Activated CD8-positive, alpha-beta T cell treated with anti-CD3 and anti-CD28 coated beads, Interleukin-2, amount 10 ng/mL, durations not matched to agents 7 days and 5 days (primary cell): Measurements from ENCODE around the gene SMIM44. TPM values are rescaled to one million over a fixed set of nuclear protein-coding genes. Genes with fewer than 3 reads are reported as not detected.
A peak's percentile ranks its signal among the peaks of the same experiment; 100 is the strongest.

Source experiments
- ATAC-seq: fragments of 150-1000 bp; cut with Tn5 transposase; one replicate; pipeline ENCODE4 v1.10.0; 2021; ENCODE audit warnings: moderate library complexity
- CTCF ChIA-PET: fragments of 350-600 bp; sonication (Branson Sonifier 250); formaldehyde crosslinking; loops from one replicate; lab custom pipeline; 2021; ENCODE audit warnings: antibody characterized with exemption; lab: Charles Lee
- POLR2A ChIA-PET: fragments of 350-600 bp; sonication (Branson Sonifier 250); formaldehyde crosslinking; loops from one replicate; lab custom pipeline; 2021; ENCODE audit warnings: antibody characterized with exemption; lab: Charles Lee
- DNase-seq: peaks from one replicate; pipeline ENCODE4 v3.0.0-alpha.2; 2020
- H3K27ac Mint-ChIP-seq: one replicate; pipeline ENCODE4 v1.8.0; 2021; ENCODE audit warnings: mild to moderate bottlenecking, mixed read lengths
- H3K27me3 Mint-ChIP-seq: one replicate; pipeline ENCODE4 v1.8.0; 2021; ENCODE audit warnings: low read depth, mixed read lengths
- H3K36me3 Mint-ChIP-seq: one replicate; pipeline ENCODE4 v1.8.0; 2021; ENCODE audit warnings: low read depth, mixed read lengths
- H3K4me1 Mint-ChIP-seq: one replicate; pipeline ENCODE4 v1.8.0; 2021; ENCODE audit warnings: low read depth, mixed read lengths
- H3K4me3 Mint-ChIP-seq: one replicate; pipeline ENCODE4 v1.8.0; 2021; ENCODE audit warnings: mild to moderate bottlenecking, mixed read lengths
- H3K9me3 Mint-ChIP-seq: one replicate; pipeline ENCODE4 v1.8.0; 2022; ENCODE audit warnings: mixed read lengths; ENCODE audit not compliant: insufficient read depth
- total RNA-seq, 2 experiments: library from RNA; stranded (reverse); gene quantifications; one replicate each; pipeline ENCODE4 v1.2.3, GENCODE V29; 2021

The SMIM44 gene
- total RNA-seq, 2 experiments from 2014 or later, result not detected

GRCh38 chr19:3496392-3497273 lies 13.4 kb upstream of the SMIM44 start:
- CTCF ChIA-PET, result interaction anchor here (10.1 kb wide), 1 partner anchor 11 kb away, joined by 62 read pairs; the partner anchor contains the start of gene SMIM44
- Mint-ChIP-seq H3K27ac (peak overlapping the region; percentile 21), H3K27me3 (no peaks in the 10 kb centered on the region), H3K9me3 (no peaks in the 10 kb centered on the region), H3K36me3 (peaks cover 39% of the 10 kb centered on the region), H3K4me3 (no peak overlapping the region), H3K4me1 (peaks cover 32% of the 10 kb centered on the region)
- DNase-seq (no peak), ATAC-seq (no peak)
- POLR2A ChIA-PET, result no interaction called here

GRCh38 chr19:3494559-3494958 lies 11.3 kb upstream of the SMIM44 start:
- POLR2A ChIA-PET, result interaction anchor here (0.8 to 1.0 kb wide), 2 partner anchors 9 to 15 kb away, joined by 3 to 5 read pairs; no protein-coding TSS in a partner anchor
- H3K4me3 Mint-ChIP-seq, result no peak overlapping the region
- CTCF ChIA-PET, result interaction anchor here (0.6 to 2.0 kb wide), 2 partner anchors 9 to 215 kb away, joined by 3 to 9 read pairs; no protein-coding TSS in a partner anchor

GRCh38 chr19:3494051-3494450 lies 10.8 kb upstream of the SMIM44 start:
- POLR2A ChIA-PET, result interaction anchor here (1.0 kb wide), 1 partner anchor 15 kb away, joined by 5 read pairs; no protein-coding TSS in a partner anchor
- Mint-ChIP-seq H3K4me3 (no peak overlapping the region), H3K4me1 (peaks cover 17% of the 10 kb centered on the region), H3K9me3 (no peaks in the 10 kb centered on the region), H3K36me3 (peaks cover 36% of the 10 kb centered on the region), H3K27ac (no peak overlapping the region), H3K27me3 (no peaks in the 10 kb centered on the region)
- ATAC-seq, result peak; percentile 59
- CTCF ChIA-PET, result interaction anchor here (2.0 kb wide), 1 partner anchor 9 kb away, joined by 9 read pairs; no protein-coding TSS in a partner anchor
- DNase-seq, result peak; percentile 45

More at GRCh38 chr19:3494559-3494958, 11.3 kb upstream of the SMIM44 start:
- Mint-ChIP-seq H3K27ac (no peak overlapping the region), H3K4me1 (peaks cover 20% of the 10 kb centered on the region), H3K27me3 (no peaks in the 10 kb centered on the region), H3K36me3 (peaks cover 36% of the 10 kb centered on the region), H3K9me3 (no peaks in the 10 kb centered on the region)
- DNase-seq (peak; percentile 43), ATAC-seq (peak; percentile 38)

GRCh38 chr19:3493651-3494050 lies 10.4 kb upstream of the SMIM44 start:
- Mint-ChIP-seq H3K4me3 (no peak overlapping the region), H3K9me3 (no peaks in the 10 kb centered on the region), H3K27me3 (no peaks in the 10 kb centered on the region), H3K36me3 (peaks cover 36% of the 10 kb centered on the region), H3K4me1 (peaks cover 15% of the 10 kb centered on the region), H3K27ac (no peak overlapping the region)
- DNase-seq, result no peak
- POLR2A ChIA-PET, result no interaction called here
- CTCF ChIA-PET, result interaction anchor here (2.0 kb wide), 1 partner anchor 8 kb away, joined by 9 read pairs; no protein-coding TSS in a partner anchor
- ATAC-seq, result no peak

- Mint-ChIP-seq H3K9me3 (no peaks in the 10 kb centered on the region), H3K27ac (no peak overlapping the region), H3K27me3 (no peaks in the 10 kb centered on the region), H3K4me3 (no peak overlapping the region), H3K4me1 (peaks cover 13% of the 10 kb centered on the region), H3K36me3 (peaks cover 34% of the 10 kb centered on the region)
- POLR2A ChIA-PET, result no interaction called here
- DNase-seq, result no peak
- CTCF ChIA-PET, result no interaction called here
- ATAC-seq, result no peak
These were observed 9.7 kb upstream of the SMIM44 start for GRCh38 chr19:3492919-3493318.

- Mint-ChIP-seq H3K4me3 (no peak overlapping the region), H3K9me3 (no peaks in the 10 kb centered on the region), H3K27ac (no peak overlapping the region), H3K4me1 (peaks cover 12% of the 10 kb centered on the region), H3K36me3 (peaks cover 32% of the 10 kb centered on the region), H3K27me3 (no peaks in the 10 kb centered on the region)
- ChIA-PET POLR2A (no interaction called here), CTCF (no interaction called here)
- DNase-seq (no peak), ATAC-seq (no peak)
These were observed 9.0 kb upstream of the SMIM44 start for GRCh38 chr19:3492131-3492839.

GRCh38 chr19:3491396-3492119 lies 8.3 kb upstream of the SMIM44 start:
- ATAC-seq (no peak), DNase-seq (no peak)
- Mint-ChIP-seq H3K27me3 (no peaks in the 10 kb centered on the region), H3K4me3 (no peak overlapping the region), H3K36me3 (peaks cover 31% of the 10 kb centered on the region), H3K27ac (no peak overlapping the region), H3K9me3 (no peaks in the 10 kb centered on the region), H3K4me1 (peaks cover 12% of the 10 kb centered on the region)
- ChIA-PET CTCF (no interaction called here), POLR2A (no interaction called here)

GRCh38 chr19:3482507-3483225 lies 575 bp downstream of the SMIM44 start:
- no peak for DNase-seq
- Mint-ChIP-seq H3K9me3 (no peaks in the 10 kb centered on the region), H3K27ac (no peak overlapping the region), H3K4me1 (peaks cover 18% of the 10 kb centered on the region), H3K36me3 (peaks cover 3% of the 10 kb centered on the region), H3K4me3 (no peak overlapping the region), H3K27me3 (peaks cover 2% of the 10 kb centered on the region)
- CTCF ChIA-PET, result interaction anchor here (0.6 to 5.6 kb wide), 2 partner anchors 19 to 100 kb away, joined by 4 to 62 read pairs; partner anchors contain the start of genes DOHH and FZR1
- POLR2A ChIA-PET, result no interaction called here
- ATAC-seq, result no peak

GRCh38 chr19:3481241-3482090 lies 1.8 kb downstream of the SMIM44 start:
- no peak for DNase-seq
- Mint-ChIP-seq H3K27ac (no peak overlapping the region), H3K4me1 (peaks cover 18% of the 10 kb centered on the region), H3K36me3 (no peaks in the 10 kb centered on the region), H3K4me3 (no peak overlapping the region), H3K9me3 (no peaks in the 10 kb centered on the region), H3K27me3 (peaks cover 2% of the 10 kb centered on the region)
- CTCF ChIA-PET, result no interaction called here
- ATAC-seq, result no peak
- POLR2A ChIA-PET, result no interaction called here

GRCh38 chr19:3480383-3481091 lies 2.7 kb downstream of the SMIM44 start, which contains the start of gene SMIM24:
TSS of gene SMIM24 (minus strand) at chr19:3480525. CDS start at chr19:3480463, 62 bp downstream.
- Mint-ChIP-seq H3K27ac (no peak within 1 kb of the TSS), H3K27me3 (peaks cover 2% of the 10 kb centered on the region), H3K4me1 (peaks cover 18% of the 10 kb centered on the region), H3K9me3 (no peaks in the 10 kb centered on the region), H3K36me3 (no peaks in the 10 kb centered on the region), H3K4me3 (no peak within 1 kb of the TSS)
- POLR2A ChIA-PET, result no interaction called here
- CTCF ChIA-PET, result no interaction called here
- no peak for ATAC-seq
- DNase-seq, result no peak
